ENCODE data around the gene GRID2. TPM values are rescaled to one million over a fixed set of nuclear protein-coding genes. Genes with fewer than 3 reads are reported as not detected.
A peak's percentile ranks its signal among the peaks of the same experiment; 100 is the strongest.

GRID2 gene
- total RNA-seq, 1 donor, result not detected

- TF ChIP-seq, protein P1, sequence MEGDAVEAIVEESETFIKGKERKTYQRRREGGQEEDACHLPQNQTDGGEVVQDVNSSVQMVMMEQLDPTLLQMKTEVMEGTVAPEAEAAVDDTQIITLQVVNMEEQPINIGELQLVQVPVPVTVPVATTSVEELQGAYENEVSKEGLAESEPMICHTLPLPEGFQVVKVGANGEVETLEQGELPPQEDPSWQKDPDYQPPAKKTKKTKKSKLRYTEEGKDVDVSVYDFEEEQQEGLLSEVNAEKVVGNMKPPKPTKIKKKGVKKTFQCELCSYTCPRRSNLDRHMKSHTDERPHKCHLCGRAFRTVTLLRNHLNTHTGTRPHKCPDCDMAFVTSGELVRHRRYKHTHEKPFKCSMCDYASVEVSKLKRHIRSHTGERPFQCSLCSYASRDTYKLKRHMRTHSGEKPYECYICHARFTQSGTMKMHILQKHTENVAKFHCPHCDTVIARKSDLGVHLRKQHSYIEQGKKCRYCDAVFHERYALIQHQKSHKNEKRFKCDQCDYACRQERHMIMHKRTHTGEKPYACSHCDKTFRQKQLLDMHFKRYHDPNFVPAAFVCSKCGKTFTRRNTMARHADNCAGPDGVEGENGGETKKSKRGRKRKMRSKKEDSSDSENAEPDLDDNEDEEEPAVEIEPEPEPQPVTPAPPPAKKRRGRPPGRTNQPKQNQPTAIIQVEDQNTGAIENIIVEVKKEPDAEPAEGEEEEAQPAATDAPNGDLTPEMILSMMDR (IDR thresholded peaks at IDR 0.05; ENCODE audit: insufficient read depth, low read depth, low read length), result no peak
- DNase-seq (ENCODE audit: low read depth), result no peak
- no peak overlapping the region for H3K4me3 ChIP-seq (ENCODE audit: low read depth, low read length)
These were observed 1457.5 kb downstream of the GRID2 start for GRCh38 chr4:93761286-93761685.

DNA sequence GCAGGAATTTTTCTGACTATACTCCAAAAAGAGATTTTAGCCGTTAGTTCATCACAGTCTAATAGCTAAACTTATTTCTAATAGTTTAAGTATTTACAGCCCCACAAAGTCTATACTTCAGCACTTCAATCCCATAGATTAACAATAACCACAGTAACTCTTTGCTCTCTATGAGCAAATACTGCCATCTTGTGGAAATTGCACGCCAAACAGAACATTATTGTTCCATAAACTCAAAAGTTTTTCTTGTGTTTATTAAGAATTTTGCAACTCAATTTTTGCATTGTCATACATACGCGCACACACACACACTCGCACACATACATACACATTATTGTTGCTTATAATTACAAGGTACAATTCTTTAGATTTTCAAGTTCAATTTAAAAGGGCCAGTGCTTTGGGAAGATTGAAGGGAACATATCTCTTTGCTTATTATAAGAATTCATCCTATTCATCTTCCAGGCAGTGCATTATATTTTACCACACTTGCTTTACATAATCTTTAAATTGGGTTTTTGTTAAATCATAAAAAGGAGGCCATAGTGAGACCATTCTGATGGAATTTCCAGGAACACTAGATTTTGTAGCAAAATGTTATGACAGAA lies 1461.0 kb downstream of the GRID2 start:
- H3K4me3 ChIP-seq (ENCODE audit: low read depth, low read length), result no peak overlapping the region
- peak; percentile 42 for DNase-seq (ENCODE audit: low read depth)
- TF ChIP-seq, protein P1 (IDR thresholded peaks at IDR 0.05; ENCODE audit: insufficient read depth, low read depth, low read length), result peak; percentile 62

GRCh38 chr4:93767917-93768316 lies 1464.2 kb downstream of the GRID2 start:
- no peak overlapping the region for H3K4me3 ChIP-seq (ENCODE audit: low read depth, low read length)
- TF ChIP-seq, protein P1 (IDR thresholded peaks at IDR 0.05; ENCODE audit: insufficient read depth, low read depth, low read length), result no peak
- no peak for DNase-seq (ENCODE audit: low read depth)

DNA sequence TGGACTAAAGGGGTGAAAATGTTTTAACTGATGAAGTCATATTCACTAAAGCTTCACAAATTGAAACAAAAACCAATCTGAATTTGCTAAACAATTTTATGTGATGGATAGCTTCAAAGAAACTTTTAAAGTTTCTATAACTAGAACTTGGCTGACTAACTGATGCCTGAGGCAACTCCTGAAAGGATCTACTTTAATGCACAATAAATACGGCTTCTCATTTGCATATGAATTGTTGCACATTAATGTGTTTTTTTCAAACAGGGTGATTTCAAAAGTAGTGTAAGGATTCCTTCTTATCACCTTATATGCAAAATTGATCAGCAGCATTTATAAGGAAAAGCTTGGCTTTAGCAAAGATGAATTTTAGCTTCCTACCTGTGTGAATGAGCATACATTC lies 1466.4 kb downstream of the GRID2 start:
- no peak for DNase-seq (ENCODE audit: low read depth)
- no peak overlapping the region for H3K4me3 ChIP-seq (ENCODE audit: low read depth, low read length)
- TF ChIP-seq, protein P1 (IDR thresholded peaks at IDR 0.05; ENCODE audit: insufficient read depth, low read depth, low read length), result no peak

DNA sequence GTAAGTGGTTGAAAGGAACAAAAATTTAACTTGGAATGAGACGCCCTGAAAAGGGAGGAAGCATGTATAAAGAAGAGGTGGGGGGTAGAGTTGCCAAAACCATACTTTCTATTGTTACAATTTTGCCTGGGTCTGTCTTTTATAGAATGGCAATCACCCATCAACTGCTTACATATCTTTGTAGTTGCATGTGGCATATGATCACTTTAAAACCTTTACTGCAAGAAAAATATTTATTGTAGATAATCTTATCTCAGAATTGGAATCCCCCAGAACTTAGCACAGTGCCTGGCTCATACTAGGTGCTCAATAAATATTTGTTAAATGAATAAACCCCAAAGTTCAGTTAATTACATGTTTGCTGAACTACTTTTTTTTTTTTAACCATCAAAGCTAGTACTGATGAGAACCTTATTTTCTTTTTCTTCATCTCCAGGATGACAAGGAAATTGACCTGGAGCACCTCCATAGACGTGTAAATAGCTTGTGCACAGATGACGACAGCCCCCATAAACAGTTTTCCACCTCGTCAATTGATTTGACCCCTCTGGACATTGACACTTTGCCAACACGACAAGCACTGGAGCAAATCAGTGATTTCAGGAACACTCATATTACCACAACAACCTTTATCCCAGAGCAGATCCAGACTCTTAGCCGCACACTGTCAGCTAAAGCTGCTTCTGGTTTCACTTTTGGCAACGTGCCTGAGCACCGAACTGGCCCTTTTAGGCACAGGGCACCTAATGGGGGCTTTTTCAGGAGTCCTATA lies 1468.1 kb downstream of the GRID2 start:
- TF ChIP-seq, protein P1 (IDR thresholded peaks at IDR 0.05; ENCODE audit: insufficient read depth, low read depth, low read length), result no peak
- H3K4me3 ChIP-seq (ENCODE audit: low read depth, low read length), result no peak overlapping the region
- no peak for DNase-seq (ENCODE audit: low read depth)

GRCh38 chr4:93772858-93773257 lies 1469.1 kb downstream of the GRID2 start:
- TF ChIP-seq, protein P1 (IDR thresholded peaks at IDR 0.05; ENCODE audit: insufficient read depth, low read depth, low read length), result no peak
- no peak overlapping the region for H3K4me3 ChIP-seq (ENCODE audit: low read depth, low read length)
- DNase-seq (ENCODE audit: low read depth), result no peak
